WI38 (cell line): ENCODE results near the gene SLC7A10.
A peak's percentile ranks its signal among the peaks of the same experiment; 100 is the strongest.

Experiments used
- H3K4me3 ChIP-seq: 2 replicates; pipeline ENCODE4 v1.5.1; 2011; ENCODE audit warnings: low read depth, mild to moderate bottlenecking, control low read depth, low read length
- CTCF ChIP-seq: IDR thresholded peaks from 2 replicates; pipeline ENCODE4 v1.5.1; 2012; ENCODE audit warnings: low read depth, mild to moderate bottlenecking, control low read depth, low read length

SLC7A10 gene

GRCh38 chr19:33248553-33248953 is 22.9 kb upstream of the SLC7A10 start:
- no peak overlapping the region for H3K4me3 ChIP-seq

GRCh38 chr19:33248104-33248503 is 22.5 kb upstream of the SLC7A10 start:
- TF ChIP-seq CTCF = no peak
- no peak overlapping the region for H3K4me3 ChIP-seq

More at GRCh38 chr19:33248553-33248953, 22.9 kb upstream of the SLC7A10 start:
- no peak for TF ChIP-seq CTCF

- TF ChIP-seq CTCF = no peak
- H3K4me3 ChIP-seq = no peak overlapping the region
Measured at GRCh38 chr19:33247441-33247819, 21.8 kb upstream of the SLC7A10 start.

GRCh38 chr19:33246709-33247440 is 21.2 kb upstream of the SLC7A10 start:
- no peak overlapping the region for H3K4me3 ChIP-seq
- no peak for TF ChIP-seq CTCF

GRCh38 chr19:33245948-33246708 is 20.5 kb upstream of the SLC7A10 start:
- peak; percentile 56 for TF ChIP-seq CTCF
- no peak overlapping the region for H3K4me3 ChIP-seq

GRCh38 chr19:33242911-33243310 is 17.3 kb upstream of the SLC7A10 start:
- TF ChIP-seq CTCF = no peak
- no peak overlapping the region for H3K4me3 ChIP-seq

GRCh38 chr19:33242131-33242530 is 16.5 kb upstream of the SLC7A10 start:
- H3K4me3 ChIP-seq = no peak overlapping the region
- no peak for TF ChIP-seq CTCF
